Astrocyte of the cerebellum (primary cell): ENCODE results near the gene CCDC136.

Source experiments
- DNase-seq: peaks from one replicate; pipeline ENCODE4 v3.0.0-alpha.2; 2011; ENCODE audit warnings: low read depth
- H3K4me3 ChIP-seq: 2 replicates; pipeline ENCODE4 v1.5.1; 2011; ENCODE audit warnings: mild to moderate bottlenecking, low read depth, low read length, moderate library complexity
- CTCF ChIP-seq: IDR thresholded peaks from 2 replicates; pipeline ENCODE4 v1.5.1; 2012; ENCODE audit warnings: low read length, low read depth, moderate library complexity, mild to moderate bottlenecking; ENCODE audit errors: missing control alignments
- in situ Hi-C: cut with HindIII; loops from 2 replicates; pipeline ENCODE4 v1.10.0; 2017; ENCODE audit warnings: low sequenced_read_pairs

Gene CCDC136

DNA sequence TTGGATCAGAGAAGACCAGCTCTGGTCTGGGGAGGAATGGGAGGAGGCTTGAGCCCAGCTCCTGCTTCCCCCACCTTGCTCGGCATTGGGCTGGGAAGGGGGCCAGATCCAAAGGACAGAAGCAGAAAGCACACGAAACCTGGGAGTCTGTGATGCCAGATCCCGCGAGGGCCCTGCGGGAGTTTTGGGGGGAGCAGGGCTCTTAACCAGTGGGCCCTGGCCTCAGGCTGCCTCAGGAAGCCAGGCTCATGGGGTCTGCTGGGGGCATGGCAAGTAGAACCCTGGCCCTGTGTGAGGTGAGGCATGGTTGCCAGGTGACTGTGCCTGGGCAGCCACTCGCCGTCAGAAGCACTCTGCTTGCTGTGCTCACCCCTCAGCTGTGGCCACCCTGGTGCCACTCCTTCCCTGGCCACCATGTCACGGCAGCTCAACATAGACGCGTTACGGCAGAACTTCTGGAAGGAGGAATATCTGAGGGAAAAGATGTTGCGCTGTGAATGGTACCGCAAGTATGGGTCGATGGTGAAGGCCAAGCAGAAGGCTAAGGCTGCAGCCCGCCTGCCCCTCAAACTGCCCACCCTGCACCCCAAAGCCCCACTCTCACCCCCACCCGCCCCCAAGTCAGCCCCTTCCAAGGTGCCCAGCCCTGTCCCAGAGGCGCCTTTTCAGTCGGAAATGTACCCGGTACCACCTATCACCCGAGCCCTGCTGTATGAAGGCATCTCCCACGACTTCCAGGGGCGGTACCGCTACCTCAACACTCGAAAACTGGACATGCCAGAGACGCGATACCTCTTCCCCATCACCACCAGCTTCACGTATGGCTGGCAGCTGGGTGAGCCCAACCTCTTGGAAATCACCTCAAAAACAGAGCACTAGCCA lies 74.5 kb downstream of the CCDC136 start:
- no peak for TF ChIP-seq CTCF
- no peak for DNase-seq
- H3K4me3 ChIP-seq, result no peak overlapping the region
- in situ Hi-C loops, result no loop called here

- H3K4me3 ChIP-seq, result no peak overlapping the region
- no peak for DNase-seq
- in situ Hi-C loops, result no loop called here
- TF ChIP-seq CTCF, result no peak
Observed at GRCh38 chr7:128867241-128867640, 75.5 kb downstream of the CCDC136 start.

DNA sequence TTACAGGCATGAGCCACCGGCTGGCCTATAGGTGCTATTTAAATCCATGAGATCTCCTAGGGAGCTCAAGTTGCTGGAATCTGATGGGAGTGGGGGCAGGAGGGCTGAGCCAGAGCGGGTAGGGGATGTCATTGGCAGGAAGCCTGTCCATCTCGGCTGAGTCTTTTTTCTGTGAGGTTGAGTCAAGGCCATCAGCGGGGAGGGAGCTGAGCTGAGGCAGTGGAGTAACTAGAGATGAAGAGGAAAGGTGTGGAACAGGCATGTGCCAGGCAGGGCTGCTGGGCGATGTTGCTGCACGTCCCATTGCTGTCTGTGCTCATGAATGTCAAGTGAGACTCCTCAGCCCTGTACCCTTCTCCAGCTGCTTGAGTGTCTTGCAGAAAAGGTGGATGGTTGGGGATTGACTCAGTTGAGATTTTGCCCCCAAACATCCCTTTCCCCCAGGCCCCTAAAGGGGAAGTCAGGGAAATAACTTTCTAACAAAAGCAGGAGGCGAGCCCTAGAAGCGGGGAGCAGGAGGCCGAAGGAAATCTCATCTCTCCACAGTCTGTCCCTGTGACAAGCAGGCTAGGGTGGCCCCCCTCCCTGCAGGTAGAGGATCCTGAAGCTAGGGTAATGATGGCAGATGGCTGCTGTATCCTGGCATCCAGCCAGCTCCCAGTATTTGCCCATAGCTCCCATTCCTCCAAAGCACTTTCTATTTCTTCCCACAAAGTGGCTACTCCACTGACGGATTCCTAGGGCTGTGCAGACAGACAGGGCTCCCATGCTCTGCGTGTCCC lies 76.3 kb downstream of the CCDC136 start:
- no peak overlapping the region for H3K4me3 ChIP-seq
- in situ Hi-C loops, result no loop called here
- DNase-seq, result no peak
- TF ChIP-seq CTCF, result no peak

DNA sequence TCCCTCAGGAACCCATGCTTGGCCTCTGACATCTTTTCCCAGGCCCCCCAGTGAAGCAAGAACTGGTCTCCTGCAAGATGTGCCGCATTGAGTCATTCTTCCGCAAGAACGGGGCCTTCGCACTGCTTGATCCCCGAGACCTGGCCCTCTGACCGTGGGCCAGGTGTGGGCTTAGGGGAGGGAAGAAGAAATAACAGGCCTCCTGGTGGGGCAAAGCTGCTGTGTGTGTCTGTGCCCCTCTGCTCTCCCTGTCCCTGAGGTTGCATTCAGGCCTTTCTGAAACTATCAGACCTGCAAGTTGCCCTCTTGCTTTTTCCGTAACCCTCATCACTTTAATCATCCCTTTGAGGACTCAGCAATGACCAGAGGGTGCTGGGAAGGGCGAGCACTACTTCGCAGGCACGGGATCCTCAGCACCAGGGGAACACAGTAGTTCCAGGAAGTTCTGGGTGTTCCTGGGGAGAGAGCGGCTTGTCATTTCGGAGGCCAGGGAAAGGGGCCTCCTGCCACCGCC lies 76.9 kb downstream of the CCDC136 start:
- TF ChIP-seq CTCF, result no peak
- in situ Hi-C loops, result no loop called here
- DNase-seq, result no peak
- peak overlapping the region; percentile 43 for H3K4me3 ChIP-seq

GRCh38 chr7:128869138-128869943 lies 77.6 kb downstream of the CCDC136 start:
- no peak for TF ChIP-seq CTCF
- H3K4me3 ChIP-seq, result peak overlapping the region; percentile 43
- in situ Hi-C loops, result no loop called here
- DNase-seq, result no peak

DNA sequence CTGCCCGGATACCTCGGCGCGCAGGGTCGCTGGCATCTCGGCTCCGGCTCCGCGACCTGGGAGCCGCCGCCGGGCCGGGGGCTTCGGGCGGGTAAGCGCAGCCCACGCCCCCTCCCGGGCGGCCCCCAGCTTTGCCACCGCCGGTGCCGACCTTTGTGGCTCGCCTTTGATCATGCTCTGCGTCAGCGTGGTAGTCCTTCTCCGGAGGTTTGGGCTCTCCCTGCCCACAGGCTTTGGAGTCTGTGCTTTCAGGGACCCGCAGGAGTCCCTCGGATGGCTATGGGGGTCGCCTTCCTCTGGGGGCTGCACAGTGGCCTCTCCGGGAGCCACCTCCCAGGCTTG lies 78.1 kb downstream of the CCDC136 start:
- H3K4me3 ChIP-seq, result peak overlapping the region; percentile 43
- no peak for TF ChIP-seq CTCF
- in situ Hi-C loops, result no loop called here
- no peak for DNase-seq
